Measurements from ENCODE around the gene SYT17.

Gene SYT17, protein sequence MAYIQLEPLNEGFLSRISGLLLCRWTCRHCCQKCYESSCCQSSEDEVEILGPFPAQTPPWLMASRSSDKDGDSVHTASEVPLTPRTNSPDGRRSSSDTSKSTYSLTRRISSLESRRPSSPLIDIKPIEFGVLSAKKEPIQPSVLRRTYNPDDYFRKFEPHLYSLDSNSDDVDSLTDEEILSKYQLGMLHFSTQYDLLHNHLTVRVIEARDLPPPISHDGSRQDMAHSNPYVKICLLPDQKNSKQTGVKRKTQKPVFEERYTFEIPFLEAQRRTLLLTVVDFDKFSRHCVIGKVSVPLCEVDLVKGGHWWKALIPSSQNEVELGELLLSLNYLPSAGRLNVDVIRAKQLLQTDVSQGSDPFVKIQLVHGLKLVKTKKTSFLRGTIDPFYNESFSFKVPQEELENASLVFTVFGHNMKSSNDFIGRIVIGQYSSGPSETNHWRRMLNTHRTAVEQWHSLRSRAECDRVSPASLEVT

DNA sequence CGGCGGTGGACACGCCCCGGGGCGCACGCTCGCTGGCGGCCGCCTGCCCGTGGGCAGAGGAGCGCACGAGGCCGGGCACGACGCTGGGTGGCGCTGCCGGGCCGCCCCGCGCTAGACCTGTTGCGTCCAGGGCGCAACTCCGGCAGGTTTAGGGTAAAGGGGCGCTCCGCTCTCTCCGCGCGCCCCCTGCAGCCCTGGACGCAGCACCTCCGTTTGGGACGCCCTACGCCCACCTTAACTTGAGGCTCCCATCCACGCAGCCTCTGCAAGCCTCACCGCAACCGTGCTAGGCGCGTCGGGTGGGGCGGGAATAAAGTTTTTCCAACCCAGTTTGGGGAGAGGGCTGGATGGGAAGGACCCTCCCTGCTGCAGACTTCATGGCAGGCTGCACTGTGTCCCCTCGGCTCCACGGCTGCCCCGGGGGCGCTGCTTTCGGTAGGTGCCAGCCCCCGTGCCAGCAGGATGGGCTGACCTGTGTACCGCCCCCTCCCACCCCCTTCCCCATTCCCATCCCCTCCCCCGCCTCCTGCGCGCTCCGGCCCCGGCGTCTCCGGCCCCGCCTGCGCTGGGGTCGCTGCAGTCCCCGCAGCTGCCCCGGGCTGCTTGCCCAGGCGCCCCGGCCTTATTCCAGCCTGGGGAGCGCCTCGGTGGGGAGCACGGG is at the start of gene SYT17:
Gene SYT17 (plus strand): TSS at position 531 of the 661 bp plus-strand sequence. CDS start 407 bp downstream, outside the sequence.
- DNase-seq: peak; percentile 45

DNA sequence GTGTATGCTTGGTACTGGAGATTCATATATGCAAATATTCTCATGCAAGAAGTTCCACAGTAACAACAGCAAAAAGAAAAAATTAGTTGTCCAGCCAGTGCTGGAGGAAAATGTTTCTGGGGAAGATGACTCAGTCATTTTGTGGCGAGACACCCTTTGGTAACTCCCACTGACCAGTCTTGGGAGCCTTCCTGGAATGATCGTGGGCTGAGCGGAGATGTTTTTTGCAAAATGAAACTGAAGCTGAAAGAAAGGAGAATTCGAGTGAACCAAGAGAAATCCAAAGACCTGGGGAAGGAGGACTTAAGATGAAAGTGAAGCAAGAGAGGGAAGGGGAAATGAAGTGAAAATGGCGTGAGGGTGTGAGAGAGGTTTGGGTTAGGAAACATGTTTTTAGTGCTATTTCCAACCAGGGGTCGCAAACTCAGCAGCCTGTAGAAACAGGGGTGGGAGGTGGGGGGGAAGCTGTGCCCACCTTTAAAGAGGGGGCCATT is 49.1 kb upstream of the SYT17 start:
- DNase-seq: no peak

DNA sequence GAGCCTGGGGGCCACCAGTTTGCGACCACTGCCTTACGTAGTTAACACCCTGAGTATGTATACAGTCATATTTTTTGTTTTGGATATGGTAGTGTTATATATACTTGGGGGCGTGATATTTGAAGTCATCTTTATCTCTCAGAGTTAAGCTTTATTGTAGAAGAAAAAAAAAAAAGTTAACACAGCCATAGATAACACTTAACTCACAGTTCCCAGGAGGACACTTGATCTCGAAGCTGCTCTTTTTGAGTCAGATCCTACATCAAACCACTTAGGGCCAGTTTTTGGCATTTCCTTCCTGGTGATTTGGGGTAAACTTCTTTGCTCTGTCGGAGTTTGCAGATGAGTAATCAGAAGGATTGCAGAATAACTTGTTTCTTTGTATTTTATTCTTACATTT is 48.5 kb upstream of the SYT17 start:
- DNase-seq: no peak

GRCh38 chr16:19123535-19124178 is 44.4 kb upstream of the SYT17 start:
- DNase-seq: no peak

GRCh38 chr16:19126300-19126699 is 41.7 kb upstream of the SYT17 start:
- no peak for DNase-seq

DNA sequence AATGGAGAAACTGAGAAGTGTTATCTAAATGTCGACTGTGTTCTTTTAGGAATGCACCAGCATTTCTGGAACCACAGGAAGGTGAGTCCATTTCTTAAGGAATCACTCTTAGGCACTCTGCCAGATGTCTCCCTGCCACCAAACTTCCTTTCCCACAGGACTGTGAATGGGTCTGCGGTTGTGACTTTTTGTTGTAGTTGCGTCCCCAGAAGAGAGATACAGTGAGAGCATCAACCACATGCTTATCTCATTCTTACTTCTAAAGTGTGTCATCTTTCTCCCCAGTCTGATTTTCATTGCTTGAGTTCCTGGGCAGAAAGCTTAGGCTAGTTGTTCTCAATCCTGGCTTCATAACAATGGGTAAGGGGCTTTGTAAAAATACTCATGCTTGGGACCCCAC is 40.8 kb upstream of the SYT17 start:
- no peak for DNase-seq

GRCh38 chr16:19127674-19128131 is 40.3 kb upstream of the SYT17 start:
- no peak for DNase-seq

DNA sequence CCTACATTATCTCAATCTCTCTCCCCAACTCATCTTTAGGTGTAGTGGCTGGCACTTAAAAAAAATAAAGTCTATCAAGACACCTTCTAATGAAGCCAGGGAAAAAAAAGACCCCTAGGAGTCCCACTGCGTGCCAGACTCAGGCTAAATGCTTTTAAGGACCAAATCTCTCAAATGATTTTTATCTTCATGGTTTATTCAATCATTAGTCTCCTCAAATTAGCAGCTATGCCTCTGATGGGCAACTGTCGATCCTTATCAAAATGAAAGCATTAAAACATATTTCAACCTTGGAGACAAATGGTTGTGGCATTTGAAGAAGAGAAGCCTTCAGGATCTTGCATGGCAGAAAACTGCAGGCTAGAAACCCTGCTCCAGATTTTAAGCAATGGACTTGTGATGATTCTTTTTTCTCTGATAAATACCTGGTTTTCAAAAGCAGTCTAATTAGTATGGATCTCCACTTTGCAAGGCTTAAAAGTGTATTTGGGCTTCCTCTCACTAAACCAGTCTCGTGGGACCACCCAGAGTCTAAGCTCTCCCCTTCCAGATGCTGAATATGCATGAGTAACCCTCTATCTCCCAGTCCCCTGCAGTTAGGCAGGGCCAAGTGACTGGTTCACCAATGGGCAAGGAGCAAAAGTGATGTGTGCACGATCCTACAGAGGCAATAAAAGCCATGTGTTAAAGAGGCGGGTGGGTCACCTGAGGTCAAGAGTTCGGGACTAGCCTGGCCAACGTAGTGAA is 39.4 kb upstream of the SYT17 start:
- DNase-seq: no peak

DNA sequence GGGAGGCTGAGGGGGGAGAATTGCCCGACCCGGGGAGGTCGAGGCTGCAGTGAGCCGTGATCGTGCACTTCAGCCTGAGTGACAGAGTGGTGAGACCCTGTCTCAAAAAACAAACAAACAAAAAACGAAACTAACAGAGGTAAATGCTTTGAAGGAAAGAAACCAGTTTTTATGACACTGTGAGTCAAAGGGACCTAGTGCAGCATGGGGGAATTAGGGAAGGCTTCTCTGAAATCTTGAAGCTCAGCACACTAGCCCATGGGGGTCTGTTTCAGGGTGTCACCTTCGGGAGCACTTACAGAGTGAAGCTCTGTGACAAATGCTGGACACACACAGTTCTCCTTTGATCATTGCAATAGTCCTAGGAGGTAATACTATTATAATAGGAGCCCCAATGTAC is 37.7 kb upstream of the SYT17 start:
- DNase-seq: no peak

GRCh38 chr16:19130852-19131824 is 36.9 kb upstream of the SYT17 start:
- DNase-seq: peak; percentile 92

DNA sequence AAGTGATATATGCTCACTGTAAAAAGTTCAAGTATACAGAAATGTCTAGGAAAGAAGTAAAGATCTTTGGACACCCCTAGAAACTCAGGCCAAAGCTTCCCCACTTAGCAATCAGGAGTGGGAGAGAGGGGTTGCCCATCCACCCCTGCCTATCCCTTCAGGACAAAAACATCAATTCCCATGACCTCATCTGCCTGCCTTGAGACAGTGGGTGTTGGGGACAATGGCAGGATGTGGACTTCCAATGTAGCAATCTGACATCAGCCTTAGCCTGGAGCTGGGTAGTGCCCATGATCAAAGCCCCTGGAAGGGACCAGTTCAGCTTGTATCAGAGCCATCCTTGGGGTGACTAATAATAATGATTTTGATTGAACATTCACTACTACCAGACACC is 36.2 kb upstream of the SYT17 start:
- DNase-seq: no peak

DNA sequence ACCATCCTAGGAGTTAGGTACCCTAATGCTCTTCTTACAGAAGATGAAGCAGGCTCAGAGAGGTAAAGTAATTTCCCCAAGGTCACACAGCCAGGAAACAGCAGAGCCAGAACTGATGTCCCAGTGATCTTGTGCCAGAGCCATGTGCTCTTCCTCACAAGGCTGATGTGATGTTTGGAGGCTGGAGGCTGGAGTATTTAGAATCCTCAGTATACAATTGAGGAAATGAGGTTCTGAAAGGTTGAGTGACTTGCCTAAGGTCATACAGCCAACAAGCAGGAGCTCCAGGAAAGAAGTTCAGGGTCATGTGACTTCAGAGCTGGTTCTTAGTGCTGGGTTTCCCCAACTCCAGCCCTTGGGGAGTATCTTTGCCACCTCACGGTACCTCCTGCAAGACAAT is 35.8 kb upstream of the SYT17 start:
- DNase-seq: no peak

DNA sequence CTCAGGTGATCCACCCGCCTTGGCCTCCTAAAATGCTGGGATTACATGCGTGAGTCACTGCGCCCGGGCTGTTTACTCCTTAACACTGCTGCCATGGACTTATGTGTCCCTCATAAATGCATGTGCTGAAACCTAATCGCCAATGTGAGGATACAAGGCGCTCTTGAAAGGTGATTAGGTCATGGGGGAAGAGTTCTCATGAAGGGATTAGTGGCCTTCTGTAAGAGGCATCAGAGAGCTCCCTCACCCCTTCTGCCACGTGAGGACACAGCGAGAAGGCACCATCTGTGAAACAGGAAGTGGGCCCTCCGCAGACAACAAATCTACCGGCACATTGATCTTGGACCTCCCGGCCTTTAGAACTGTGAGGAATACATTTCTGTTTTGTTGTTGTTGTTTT is 35.1 kb upstream of the SYT17 start:
- peak; percentile 35 for DNase-seq

DNA sequence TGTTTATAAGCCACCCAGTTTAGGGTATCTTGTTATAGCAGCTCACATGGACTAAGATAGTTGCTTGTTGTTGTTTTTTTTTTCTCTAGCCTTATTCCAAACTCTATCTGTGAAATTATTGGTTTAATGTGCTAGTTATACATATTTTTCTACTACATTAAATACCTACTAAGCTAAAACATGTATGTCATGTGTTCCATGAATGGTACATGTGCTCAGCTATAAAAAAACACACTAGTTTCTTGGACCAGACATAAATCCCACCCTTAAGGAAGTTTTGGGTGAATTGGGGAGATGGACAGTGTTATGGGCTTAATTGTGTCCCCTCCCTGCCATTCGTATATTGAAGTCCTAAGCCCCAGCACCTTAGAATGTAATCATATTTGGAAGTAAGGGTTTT is 34.4 kb upstream of the SYT17 start:
- no peak for DNase-seq

DNA sequence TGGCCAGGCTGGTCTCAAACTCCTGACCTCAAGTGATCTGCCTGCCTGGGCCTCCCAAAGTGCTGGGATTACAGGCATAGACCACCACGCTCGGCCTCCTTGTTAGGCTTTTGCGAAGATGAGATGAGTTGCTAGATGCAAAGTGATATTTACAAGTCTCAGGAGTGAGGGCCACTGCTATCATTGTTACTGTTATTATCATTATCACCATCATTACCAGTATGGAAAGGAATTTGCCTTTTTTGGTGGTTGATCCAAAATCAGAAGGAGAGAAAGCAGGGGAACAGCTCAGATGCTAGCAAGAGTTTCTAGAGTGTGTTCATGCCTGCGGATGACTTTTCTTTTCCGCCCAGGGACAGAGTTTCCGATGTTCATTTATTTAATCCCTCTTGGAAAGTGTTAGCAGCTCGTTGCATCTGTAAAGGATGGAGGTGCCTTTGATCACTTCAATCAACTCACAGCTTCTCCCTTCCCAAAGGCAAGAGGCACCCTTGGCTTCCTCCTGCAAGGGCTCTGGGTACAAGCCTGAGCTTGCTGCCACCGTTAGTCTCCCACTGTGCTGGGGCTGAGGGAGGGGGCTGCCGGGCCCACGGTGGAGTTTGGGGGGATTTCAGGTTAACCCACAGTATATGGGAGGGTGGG is 32.7 kb upstream of the SYT17 start:
- no peak for DNase-seq

DNA sequence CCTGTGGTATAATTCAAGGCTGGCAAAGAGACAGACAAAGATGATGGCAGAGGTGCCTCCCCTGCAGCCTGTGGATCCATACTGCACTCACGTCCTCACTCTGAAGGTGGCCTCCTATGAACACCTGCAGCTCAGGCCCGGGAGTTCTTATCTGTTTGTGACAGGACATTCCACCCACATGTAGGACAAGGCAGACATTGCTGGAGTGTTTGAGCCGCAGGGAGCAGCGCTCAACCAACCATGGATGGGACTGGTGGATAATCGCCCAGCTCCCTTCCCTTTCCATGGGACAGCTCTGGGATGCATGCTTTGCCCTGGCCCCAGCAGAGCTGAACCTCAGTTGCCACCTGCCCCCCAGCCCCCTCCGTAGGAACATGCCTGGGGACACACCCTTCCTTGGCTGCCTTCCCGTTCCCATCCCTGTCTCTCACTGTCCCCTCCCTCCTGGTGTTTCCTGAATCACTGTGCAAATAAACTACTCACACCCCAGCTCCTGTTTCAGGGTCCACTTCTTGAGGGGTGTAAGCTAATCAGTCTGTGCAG is 32.1 kb upstream of the SYT17 start:
- DNase-seq: no peak

GRCh38 chr16:19136549-19137196 is 31.4 kb upstream of the SYT17 start:
- no peak for DNase-seq

DNA sequence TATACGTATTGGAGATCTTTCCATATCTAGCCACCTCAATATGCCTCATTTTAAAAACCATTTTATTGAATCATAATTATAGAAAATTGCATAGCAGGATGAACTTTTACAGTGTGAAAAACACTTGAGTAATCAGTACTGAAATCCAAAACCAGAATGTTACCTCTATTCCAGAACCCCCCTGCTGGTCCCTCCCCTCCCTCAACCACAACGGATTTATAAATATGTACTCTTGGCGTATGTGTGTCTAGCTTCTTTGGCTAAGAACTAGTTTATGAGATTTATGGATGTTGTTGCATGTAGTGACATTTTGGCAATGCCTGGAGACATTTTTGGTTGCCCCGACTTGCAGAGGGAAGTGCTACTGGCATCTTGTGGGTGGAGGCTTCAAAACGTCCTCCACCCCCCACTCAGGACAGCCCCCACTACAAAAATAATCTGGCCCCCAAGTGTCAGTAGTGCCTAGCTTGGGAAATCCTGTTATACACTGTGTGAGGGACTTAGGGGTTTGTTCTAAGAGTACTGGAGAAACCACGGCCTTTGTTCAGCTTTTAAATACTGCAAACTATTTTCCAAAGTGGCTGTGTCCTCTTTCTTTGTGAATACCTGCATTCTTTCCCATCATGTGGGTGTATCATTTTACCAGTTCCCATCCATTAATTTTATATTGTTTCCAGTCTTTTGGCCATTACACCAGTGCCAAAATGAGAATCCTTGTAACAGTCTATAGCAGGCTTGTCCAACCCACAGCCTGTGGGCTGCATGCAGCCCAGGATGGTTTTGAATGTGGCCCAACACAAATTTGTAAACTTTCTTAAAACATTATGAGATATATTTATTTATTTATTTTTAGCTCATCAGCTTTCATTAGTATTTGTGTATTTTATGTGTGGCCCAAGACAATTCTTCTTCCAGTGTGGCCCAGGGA is 30.6 kb upstream of the SYT17 start:
- DNase-seq: no peak

DNA sequence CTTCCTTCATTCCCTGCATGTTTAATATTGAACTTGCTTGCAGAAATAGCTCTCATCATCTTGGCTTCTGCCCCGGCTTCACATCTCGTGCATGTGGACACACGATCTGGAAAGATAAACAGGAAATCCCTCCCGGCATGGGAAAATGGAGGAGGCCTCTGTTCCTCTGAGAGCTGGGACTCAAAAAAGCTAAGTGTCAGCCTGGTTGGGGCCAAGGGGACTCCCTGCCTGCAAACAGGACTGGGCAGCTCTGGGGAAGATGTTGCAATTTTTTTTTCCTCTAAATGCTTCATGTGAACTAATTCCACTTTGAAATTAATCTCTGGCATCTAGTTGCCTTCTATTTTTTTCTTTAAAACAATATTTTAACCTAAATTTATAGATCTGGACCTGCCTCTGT is 29.4 kb upstream of the SYT17 start:
- DNase-seq: peak; percentile 48
